GM18870 (cell line): ENCODE measurements around the gene COG6.

Experiments used
- ATAC-seq: cut with Tn5 transposase; IDR thresholded peaks from one replicate; pipeline ENCODE4 v1.9.1; 2021; ENCODE audit warnings: moderate library complexity; ENCODE audit not compliant: unreplicated experiment

The COG6 gene

DNA sequence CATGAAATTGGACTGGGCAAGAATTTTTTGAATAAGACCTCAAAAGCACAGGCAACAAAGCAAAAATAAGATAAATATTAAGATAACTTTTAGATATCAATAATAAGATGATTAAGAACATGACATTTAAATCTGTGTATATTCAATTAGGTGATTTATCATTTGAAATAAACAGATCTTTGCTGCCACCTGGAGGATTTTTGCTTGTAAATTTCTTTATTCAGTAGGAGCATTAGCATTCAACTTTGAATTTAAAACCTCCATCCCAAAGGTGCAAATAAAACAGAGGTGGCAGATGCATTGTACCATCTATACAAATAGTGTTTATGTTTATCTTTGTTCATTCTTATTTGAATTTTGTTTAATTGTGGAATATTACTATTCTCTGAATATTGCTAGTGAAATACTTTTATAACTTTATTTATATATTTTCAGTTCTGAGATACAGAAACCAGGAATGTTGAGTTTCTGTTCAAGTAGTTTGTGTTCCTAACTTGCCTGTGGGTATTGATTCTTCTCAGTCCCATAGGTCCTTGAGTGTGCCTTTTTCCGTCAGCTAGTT lies 20.9 kb downstream of the COG6 start:
- no peak for ATAC-seq

DNA sequence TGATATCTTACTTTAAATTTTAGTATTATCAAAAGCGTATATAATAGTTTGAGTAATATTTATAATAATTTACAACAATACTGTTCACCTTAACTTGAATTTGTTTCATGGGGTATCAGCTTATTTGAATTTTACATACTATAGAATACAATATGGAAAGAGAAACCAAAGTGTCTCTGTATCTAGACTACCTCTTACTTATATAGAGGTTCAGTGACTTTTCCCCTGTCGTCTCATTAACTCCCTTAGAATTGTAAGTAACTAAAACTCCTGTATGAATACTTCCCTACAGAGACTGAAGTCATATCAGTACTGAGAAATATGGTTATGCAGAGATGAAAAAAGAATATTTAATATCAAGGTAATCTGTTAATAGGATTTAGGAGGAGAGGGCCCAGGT lies 26.8 kb downstream of the COG6 start:
- ATAC-seq, result peak; percentile 27

GRCh38 chr13:39682788-39683187 lies 27.3 kb downstream of the COG6 start:
- peak; percentile 60 for ATAC-seq

GRCh38 chr13:39684531-39685137 lies 29.2 kb downstream of the COG6 start:
- ATAC-seq, result no peak

DNA sequence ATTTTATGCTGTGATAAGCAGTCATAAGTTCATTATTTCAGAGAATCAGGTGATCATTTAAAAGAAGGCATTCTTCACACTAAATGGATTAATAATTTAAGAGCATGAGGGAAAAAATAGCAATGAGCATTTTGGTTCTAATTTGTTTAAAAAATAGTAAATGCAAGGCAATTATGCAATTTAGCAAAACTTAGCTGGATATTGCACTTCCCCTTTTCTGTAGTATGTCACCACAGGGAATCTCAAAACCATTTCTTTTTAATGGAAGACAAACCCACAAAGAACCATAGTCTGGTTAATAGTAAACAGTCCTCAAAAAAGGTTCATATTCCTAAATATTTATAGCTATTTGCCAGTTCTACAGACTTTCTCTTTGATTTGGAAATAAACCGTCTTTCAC lies 30.2 kb downstream of the COG6 start:
- no peak for ATAC-seq

DNA sequence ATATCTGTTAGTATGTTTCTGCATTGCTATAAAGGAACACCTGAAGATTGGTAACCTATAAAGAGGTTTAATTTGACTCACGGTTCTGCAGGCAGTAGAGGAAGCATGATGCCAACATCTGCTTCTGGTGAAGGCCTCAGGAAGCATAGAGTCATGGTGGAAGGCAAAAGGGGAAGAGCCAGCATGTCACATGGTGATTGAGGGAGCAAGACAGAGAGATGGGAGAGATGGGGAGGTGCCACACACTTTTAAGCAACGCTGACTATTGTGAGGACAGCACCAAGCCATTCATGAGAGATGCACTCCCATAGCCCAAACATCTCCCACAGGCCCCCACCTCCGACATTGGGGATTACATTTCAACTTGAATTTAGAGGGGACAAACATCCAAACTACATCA lies 32.8 kb downstream of the COG6 start:
- no peak for ATAC-seq

DNA sequence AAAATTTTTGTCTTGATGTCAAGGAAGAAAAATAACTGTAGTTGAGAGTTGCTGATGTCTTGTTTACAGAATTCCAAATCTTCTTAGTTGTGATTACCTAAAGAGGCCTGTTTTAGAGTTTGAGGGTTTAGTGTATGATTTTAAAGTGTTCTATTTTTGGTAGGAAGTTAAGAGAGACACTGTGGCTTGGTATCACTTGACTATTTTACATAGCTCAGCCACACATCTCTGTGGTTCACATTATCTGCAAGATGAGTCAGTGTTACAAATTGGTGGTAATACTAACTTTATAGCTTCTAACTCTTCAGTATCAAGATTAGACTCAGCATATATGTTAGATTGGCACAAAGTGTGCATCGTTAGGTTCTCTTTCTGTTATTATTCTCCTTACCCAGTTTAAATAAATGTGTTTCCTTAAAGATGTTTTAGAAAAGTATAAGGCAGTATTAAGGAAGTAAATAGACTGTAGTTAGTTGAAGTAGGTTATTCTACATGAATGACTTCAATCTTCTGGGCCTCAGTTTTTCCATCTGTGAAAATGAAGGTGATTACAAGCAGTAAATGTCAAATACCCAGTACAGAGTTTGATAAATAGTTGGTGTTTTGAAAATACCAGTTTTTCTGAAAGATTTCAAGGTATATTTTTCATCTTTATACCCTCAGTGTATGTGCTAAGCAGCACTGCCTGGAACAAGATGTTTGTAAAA lies 33.4 kb downstream of the COG6 start:
- peak; percentile 79 for ATAC-seq

- no peak for ATAC-seq
These were observed 37.4 kb downstream of the COG6 start for GRCh38 chr13:39692660-39693438.

DNA sequence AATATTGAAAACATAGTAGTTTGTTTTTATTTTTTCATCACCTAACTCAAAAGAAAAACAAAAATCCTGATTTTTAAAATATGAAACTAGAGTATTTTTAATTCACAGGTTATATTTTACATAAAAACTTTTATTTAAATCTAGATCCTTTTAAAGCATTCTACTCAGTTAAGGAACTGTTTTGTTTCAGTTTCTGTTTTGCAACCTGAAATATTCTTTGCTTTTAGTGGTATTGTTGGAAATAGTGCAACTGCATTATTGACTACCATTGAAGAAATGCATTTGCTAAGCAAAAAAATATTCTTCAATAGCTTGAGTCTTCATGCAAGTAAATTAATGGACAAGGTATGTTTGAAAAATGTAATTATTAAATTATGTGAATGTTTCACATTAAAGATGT lies 43.8 kb downstream of the COG6 start:
- ATAC-seq, result no peak

DNA sequence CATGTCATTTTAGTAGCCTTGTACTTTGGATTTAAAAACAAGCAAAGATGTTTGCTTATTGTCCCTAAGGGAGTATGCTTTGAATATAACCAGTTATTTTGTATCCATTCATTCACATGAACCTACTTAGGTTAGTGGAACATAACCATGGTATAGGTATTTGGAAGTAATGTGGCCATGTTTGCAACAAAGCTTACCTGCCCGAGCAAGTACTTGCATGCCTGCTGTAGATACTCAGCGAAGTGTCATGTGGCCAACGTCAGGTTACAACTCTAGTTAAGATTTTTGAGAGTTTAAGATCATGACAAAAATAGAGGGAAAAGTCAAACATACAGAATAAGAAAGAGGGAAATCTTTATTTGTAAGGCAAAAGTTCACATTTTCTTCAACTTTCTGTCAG lies 57.2 kb downstream of the COG6 start:
- ATAC-seq, result no peak

GRCh38 chr13:39729156-39729555 lies 73.7 kb downstream of the COG6 start:
- no peak for ATAC-seq

- ATAC-seq, result no peak
These were observed 79.5 kb downstream of the COG6 start for GRCh38 chr13:39734952-39735351.

DNA sequence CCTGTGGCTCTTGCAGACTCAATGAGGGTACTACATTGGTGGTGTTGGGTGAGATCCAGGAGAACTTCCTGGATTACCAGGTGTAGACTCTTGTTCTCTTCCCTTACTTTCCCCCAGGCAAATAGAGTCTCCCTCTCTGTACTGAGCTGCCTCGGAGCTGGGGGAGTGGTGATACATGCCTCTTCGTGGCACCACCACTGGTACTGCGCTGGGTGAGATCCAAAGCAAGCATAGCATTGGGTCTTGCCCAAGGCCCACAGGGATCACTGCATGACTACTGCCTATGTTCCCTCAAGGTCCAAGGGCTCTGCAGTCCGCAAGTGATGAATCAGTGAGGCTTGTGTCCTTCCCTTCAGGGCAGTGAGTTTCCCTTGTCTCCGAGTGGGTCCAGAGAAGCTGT lies 81.6 kb downstream of the COG6 start:
- ATAC-seq, result no peak

DNA sequence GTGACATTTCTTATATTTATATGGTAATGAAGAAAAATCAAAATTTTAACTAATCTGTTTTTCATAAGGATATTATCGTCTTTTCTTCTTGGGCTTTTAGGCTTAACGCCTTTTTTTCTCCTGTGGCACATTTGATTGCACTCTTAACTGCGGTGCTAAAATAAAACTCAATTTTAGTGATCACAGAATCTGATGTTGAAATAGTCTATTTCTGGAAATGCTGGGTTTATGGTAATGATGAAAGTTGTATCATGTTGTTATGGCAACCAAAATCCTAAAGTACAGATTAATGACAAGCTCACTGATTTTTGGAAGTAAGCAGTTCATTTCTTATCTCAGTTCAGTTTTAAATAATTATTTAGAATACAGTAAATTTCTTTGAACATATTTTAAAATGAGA lies 85.3 kb downstream of the COG6 start:
- no peak for ATAC-seq

GRCh38 chr13:39748961-39749360 lies 93.5 kb downstream of the COG6 start:
- ATAC-seq, result no peak

- ATAC-seq, result no peak
These were observed 94.1 kb downstream of the COG6 start for GRCh38 chr13:39749528-39749927.

- no peak for ATAC-seq
These were observed 96.3 kb downstream of the COG6 start for GRCh38 chr13:39751805-39752204.

DNA sequence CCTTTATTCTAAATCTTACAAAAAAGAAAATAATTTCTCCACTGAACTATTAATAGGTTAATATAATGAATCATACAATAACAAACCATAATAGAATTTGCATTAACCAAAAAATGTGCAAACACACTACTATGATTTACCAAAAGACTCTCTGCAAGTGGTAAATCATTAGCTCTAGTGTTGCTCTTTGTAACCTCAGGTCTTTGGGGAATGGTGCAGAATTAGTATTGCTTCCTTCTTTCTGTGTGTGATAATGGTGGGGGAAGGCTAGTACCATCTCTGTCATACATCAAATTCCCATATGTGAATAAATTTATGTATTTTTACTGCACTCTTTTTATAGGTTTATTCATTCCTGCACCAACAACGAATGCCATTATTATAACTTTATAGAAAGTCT lies 105.1 kb downstream of the COG6 start:
- peak; percentile 98 for ATAC-seq

GRCh38 chr13:39765801-39766463 lies 110.5 kb downstream of the COG6 start:
- no peak for ATAC-seq

- ATAC-seq, result no peak
These were observed 111.1 kb downstream of the COG6 start for GRCh38 chr13:39766464-39767158.
